GM18861 (cell line): ENCODE measurements around the gene LCLAT1.

Source experiments
- ATAC-seq: cut with Tn5 transposase; IDR thresholded peaks from one replicate; pipeline ENCODE4 v1.9.1; 2021; ENCODE audit not compliant: unreplicated experiment

Gene LCLAT1

GRCh38 chr2:30663806-30664205 lies 216.8 kb downstream of the LCLAT1 start:
- ATAC-seq: no peak

GRCh38 chr2:30664761-30665358 lies 217.8 kb downstream of the LCLAT1 start:
- no peak for ATAC-seq

- no peak for ATAC-seq
Observed at GRCh38 chr2:30665761-30666265, 218.8 kb downstream of the LCLAT1 start.

- ATAC-seq: no peak
Observed at GRCh38 chr2:30666266-30666874, 219.3 kb downstream of the LCLAT1 start.

- ATAC-seq: no peak
Observed at GRCh38 chr2:30670453-30670852, 223.4 kb downstream of the LCLAT1 start.

GRCh38 chr2:30673127-30673526 lies 226.1 kb downstream of the LCLAT1 start:
- ATAC-seq: no peak

- no peak for ATAC-seq
Observed at GRCh38 chr2:30675758-30676157, 228.7 kb downstream of the LCLAT1 start.

GRCh38 chr2:30677231-30677630 lies 230.2 kb downstream of the LCLAT1 start:
- no peak for ATAC-seq

- ATAC-seq: no peak
Observed at GRCh38 chr2:30677861-30678385, 230.9 kb downstream of the LCLAT1 start.

- ATAC-seq: no peak
Observed at GRCh38 chr2:30678410-30679137, 231.5 kb downstream of the LCLAT1 start.

GRCh38 chr2:30679426-30680088 lies 232.5 kb downstream of the LCLAT1 start:
- no peak for ATAC-seq

- ATAC-seq: no peak
Observed at GRCh38 chr2:30680121-30680520, 233.1 kb downstream of the LCLAT1 start.

GRCh38 chr2:30681022-30681421 lies 234.0 kb downstream of the LCLAT1 start:
- no peak for ATAC-seq

GRCh38 chr2:30683236-30683956 lies 236.3 kb downstream of the LCLAT1 start:
- no peak for ATAC-seq

- ATAC-seq: no peak
Observed at GRCh38 chr2:30684026-30684425, 237.0 kb downstream of the LCLAT1 start.

GRCh38 chr2:30684516-30684915 lies 237.5 kb downstream of the LCLAT1 start:
- no peak for ATAC-seq

GRCh38 chr2:30684996-30685395 lies 237.9 kb downstream of the LCLAT1 start:
- ATAC-seq: no peak

GRCh38 chr2:30686000-30686399 lies 239.0 kb downstream of the LCLAT1 start:
- no peak for ATAC-seq

- no peak for ATAC-seq
Observed at GRCh38 chr2:30686669-30687068, 239.6 kb downstream of the LCLAT1 start.

GRCh38 chr2:30688956-30689401 lies 241.9 kb downstream of the LCLAT1 start:
- no peak for ATAC-seq
